HepG2 (cell line): ENCODE results near the gene FBXL20. TPM values are rescaled to one million over a fixed set of nuclear protein-coding genes. Genes with fewer than 3 reads are reported as not detected.

Experiments used
- BORCS8-MEF2B ChIP-seq: sonication (generic); formaldehyde crosslinking; IDR thresholded peaks from 2 replicates; pipeline ENCODE4 v1.8.0; 2022; ENCODE audit warnings: mild to moderate bottlenecking, missing genetic modification reagents
- CREB1 ChIP-seq, 2 experiments: fragments of 450-650 bp in 1 of 2; IDR thresholded peaks; 2 replicates each; pipeline ENCODE4 v1.6.1; 2016 to 2017; ENCODE audit warnings: control low read depth in 1 of 2, mild to moderate bottlenecking in 1 of 2, missing compliant biosample characterization in 1 of 2, missing genetic modification characterization in 1 of 2
- EED ChIP-seq: sonication (generic); formaldehyde crosslinking; IDR thresholded peaks from 2 replicates; pipeline ENCODE4 v1.5.0; 2020; ENCODE audit warnings: mild to moderate bottlenecking, missing genetic modification reagents
- STAG1 ChIP-seq: sonication (generic); formaldehyde crosslinking; IDR thresholded peaks from 2 replicates; pipeline ENCODE4 v1.4.0; 2020; ENCODE audit warnings: missing genetic modification reagents
- TCF12 ChIP-seq, 2 experiments: fragments of 450-650 bp in 1 of 2; sonication (generic) in 1 of 2; formaldehyde crosslinking in 1 of 2; IDR thresholded peaks; 2 replicates each; pipeline versions ENCODE4 v1.6.1 to v1.8.0; 2017 to 2022; ENCODE audit warnings: antibody characterized with exemption in 1 of 2, mild to moderate bottlenecking in 1 of 2, missing genetic modification reagents in 1 of 2, moderate library complexity in 1 of 2
- THAP11 ChIP-seq: IDR thresholded peaks from 2 replicates; pipeline ENCODE4 v1.6.1; 2016; ENCODE audit warnings: missing biosample characterization, missing genetic modification reagents
- TRIM24 ChIP-seq: sonication (generic); formaldehyde crosslinking; IDR thresholded peaks from 2 replicates; pipeline ENCODE4 v1.8.0; 2022; ENCODE audit warnings: mild to moderate bottlenecking, missing genetic modification reagents
- ZNF296 ChIP-seq: sonication (generic); formaldehyde crosslinking; conservative IDR thresholded peaks from 2 replicates; pipeline ENCODE4 v1.5.0; 2020; ENCODE audit warnings: mild to moderate bottlenecking, missing genetic modification reagents
- polyA plus RNA-seq, 8 experiments: library from polyadenylated mRNA; depleted of rRNA in 3 of 8; stranded (reverse) in 7 of 8; unstranded in 1 of 8; fragments of >200 nt; fragmentation: Illumina TruSeq in 4 of 8; extraction: Trizol in 4 of 8; gene quantifications; 2 replicates each; pipeline versions ENCODE4 v1.2.1 to v1.2.3, GENCODE V29; 2011 to 2016; ENCODE audit warnings: low read depth in 4 of 8, missing spikeins in 1 of 8, mixed read lengths in 1 of 8; ENCODE audit not compliant: insufficient read depth in 1 of 8
- total RNA-seq, 5 experiments: library from RNA; depleted of rRNA; stranded (reverse); fragments of >200 nt; fragmentation: Illumina TruSeq; extraction: Trizol; gene quantifications; 2 replicates each; pipeline ENCODE4 v1.2.3, GENCODE V29; 2016; ENCODE audit warnings: low read depth in 1 of 5
- TF ChIP-seq, protein P1 (sequence below): sonication (generic); formaldehyde crosslinking; conservative IDR thresholded peaks from 2 replicates; pipeline ENCODE4 v1.4.0; 2020; ENCODE audit warnings: mild to moderate bottlenecking, missing genetic modification reagents, moderate library complexity
- TF ChIP-seq, protein P2 (sequence below): sonication (generic); formaldehyde crosslinking; IDR thresholded peaks from 2 replicates; pipeline ENCODE4 v1.4.0; 2020; ENCODE audit warnings: missing genetic modification reagents
- TF ChIP-seq, protein P3 (sequence below), 2 experiments: fragments of 450-650 bp in 1 of 2; sonication (generic) in 1 of 2; formaldehyde crosslinking in 1 of 2; IDR thresholded peaks; 2 replicates each; pipeline versions ENCODE4 v1.6.1 to v1.8.0; 2016 to 2022; ENCODE audit warnings: antibody characterized with exemption in 1 of 2, mild to moderate bottlenecking in 1 of 2, missing genetic modification reagents in 1 of 2

FBXL20 gene
- total and polyA plus RNA-seq, 2 of the 13 experiments (the other 11 are each of a cell fraction or from before 2014, with no cell fraction given): 10.2 to 10.3 TPM

DNA sequence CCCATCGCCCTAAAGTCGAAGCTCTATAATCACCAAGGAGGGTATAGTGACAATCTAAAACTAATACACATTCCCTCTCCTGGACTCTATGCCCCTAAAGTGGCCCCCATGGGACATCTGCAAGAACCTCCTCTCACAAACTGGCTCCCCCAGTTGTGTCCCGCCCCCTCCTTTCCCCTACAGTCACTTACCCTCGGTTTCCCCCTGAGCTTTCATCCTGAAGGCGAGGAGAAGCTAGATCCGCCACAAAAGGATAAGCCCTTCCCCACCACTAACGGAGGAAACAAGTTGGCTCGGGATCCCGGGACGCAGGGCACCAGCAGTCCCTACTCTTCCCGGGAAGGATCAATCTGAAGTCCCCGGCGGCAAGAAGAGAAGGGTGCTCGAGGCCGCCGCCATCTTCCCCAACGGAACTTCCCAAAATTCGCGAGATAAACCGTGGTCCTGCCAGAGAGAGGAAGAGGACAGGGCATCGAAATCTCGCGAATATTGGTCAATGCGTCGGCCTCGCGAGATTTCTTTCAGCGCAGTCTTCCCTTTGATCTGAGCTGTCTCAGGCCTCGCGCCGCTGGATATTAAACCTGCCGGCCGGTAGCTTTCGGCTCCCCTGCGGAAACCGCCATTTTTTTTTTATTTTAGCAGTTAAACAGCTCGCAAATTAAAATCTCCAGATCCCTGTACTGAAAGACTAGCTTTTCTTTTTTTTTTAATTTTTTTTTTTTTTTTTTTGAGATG, 49.6 kb upstream of the FBXL20 start, which contains the start of gene MED1 (continued):
- peak; percentile 77; the same call in 1 of the 2 replicates for TF ChIP-seq BORCS8-MEF2B (CRISPR knock-in tag)
- TF ChIP-seq, protein P1, sequence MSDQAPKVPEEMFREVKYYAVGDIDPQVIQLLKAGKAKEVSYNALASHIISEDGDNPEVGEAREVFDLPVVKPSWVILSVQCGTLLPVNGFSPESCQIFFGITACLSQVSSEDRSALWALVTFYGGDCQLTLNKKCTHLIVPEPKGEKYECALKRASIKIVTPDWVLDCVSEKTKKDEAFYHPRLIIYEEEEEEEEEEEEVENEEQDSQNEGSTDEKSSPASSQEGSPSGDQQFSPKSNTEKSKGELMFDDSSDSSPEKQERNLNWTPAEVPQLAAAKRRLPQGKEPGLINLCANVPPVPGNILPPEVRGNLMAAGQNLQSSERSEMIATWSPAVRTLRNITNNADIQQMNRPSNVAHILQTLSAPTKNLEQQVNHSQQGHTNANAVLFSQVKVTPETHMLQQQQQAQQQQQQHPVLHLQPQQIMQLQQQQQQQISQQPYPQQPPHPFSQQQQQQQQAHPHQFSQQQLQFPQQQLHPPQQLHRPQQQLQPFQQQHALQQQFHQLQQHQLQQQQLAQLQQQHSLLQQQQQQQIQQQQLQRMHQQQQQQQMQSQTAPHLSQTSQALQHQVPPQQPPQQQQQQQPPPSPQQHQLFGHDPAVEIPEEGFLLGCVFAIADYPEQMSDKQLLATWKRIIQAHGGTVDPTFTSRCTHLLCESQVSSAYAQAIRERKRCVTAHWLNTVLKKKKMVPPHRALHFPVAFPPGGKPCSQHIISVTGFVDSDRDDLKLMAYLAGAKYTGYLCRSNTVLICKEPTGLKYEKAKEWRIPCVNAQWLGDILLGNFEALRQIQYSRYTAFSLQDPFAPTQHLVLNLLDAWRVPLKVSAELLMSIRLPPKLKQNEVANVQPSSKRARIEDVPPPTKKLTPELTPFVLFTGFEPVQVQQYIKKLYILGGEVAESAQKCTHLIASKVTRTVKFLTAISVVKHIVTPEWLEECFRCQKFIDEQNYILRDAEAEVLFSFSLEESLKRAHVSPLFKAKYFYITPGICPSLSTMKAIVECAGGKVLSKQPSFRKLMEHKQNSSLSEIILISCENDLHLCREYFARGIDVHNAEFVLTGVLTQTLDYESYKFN (CRISPR knock-in tag): peak; percentile 35
- no peak for TF ChIP-seq ZNF296
- no peak for TF ChIP-seq STAG1 (CRISPR knock-in tag)
- TF ChIP-seq, protein P2, sequence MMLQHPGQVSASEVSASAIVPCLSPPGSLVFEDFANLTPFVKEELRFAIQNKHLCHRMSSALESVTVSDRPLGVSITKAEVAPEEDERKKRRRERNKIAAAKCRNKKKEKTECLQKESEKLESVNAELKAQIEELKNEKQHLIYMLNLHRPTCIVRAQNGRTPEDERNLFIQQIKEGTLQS (CRISPR knock-in tag): no peak
- no peak for TF ChIP-seq EED (CRISPR knock-in tag)
- TF ChIP-seq, protein P3, sequence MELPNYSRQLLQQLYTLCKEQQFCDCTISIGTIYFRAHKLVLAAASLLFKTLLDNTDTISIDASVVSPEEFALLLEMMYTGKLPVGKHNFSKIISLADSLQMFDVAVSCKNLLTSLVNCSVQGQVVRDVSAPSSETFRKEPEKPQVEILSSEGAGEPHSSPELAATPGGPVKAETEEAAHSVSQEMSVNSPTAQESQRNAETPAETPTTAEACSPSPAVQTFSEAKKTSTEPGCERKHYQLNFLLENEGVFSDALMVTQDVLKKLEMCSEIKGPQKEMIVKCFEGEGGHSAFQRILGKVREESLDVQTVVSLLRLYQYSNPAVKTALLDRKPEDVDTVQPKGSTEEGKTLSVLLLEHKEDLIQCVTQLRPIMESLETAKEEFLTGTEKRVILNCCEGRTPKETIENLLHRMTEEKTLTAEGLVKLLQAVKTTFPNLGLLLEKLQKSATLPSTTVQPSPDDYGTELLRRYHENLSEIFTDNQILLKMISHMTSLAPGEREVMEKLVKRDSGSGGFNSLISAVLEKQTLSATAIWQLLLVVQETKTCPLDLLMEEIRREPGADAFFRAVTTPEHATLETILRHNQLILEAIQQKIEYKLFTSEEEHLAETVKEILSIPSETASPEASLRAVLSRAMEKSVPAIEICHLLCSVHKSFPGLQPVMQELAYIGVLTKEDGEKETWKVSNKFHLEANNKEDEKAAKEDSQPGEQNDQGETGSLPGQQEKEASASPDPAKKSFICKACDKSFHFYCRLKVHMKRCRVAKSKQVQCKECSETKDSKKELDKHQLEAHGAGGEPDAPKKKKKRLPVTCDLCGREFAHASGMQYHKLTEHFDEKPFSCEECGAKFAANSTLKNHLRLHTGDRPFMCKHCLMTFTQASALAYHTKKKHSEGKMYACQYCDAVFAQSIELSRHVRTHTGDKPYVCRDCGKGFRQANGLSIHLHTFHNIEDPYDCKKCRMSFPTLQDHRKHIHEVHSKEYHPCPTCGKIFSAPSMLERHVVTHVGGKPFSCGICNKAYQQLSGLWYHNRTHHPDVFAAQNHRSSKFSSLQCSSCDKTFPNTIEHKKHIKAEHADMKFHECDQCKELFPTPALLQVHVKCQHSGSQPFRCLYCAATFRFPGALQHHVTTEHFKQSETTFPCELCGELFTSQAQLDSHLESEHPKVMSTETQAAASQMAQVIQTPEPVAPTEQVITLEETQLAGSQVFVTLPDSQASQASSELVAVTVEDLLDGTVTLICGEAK (IDR thresholded peaks at IDR 0.05): no peak
- TF ChIP-seq, protein P3 (CRISPR knock-in tag; IDR thresholded peaks at IDR 0.05): peak; percentile 94
- TF ChIP-seq TCF12 (IDR thresholded peaks at IDR 0.05): no peak
- TF ChIP-seq TCF12 (CRISPR knock-in tag; IDR thresholded peaks at IDR 0.05): no peak
- no peak for TF ChIP-seq CREB1 (IDR thresholded peaks at IDR 0.05)
- peak; percentile 40; the same call in 1 of the 2 replicates for TF ChIP-seq CREB1 (CRISPR knock-in tag; IDR thresholded peaks at IDR 0.05)
- no peak for TF ChIP-seq TRIM24 (CRISPR knock-in tag)
- TF ChIP-seq THAP11 (CRISPR knock-in tag): peak; percentile 90
